Large intestine (tissue), 3 donors: ENCODE results near the gene MMAB. TPM values are rescaled to one million over a fixed set of nuclear protein-coding genes. Genes with fewer than 3 reads are reported as not detected.

ENCODE experiments used
- DNase-seq, 2 donors: peaks; one replicate each; pipeline versions ENCODE4 v3.0.0 to v3.0.0-alpha.2; 2013
- H3K27ac ChIP-seq: one replicate; pipeline ENCODE4 v1.5.1; 2013; ENCODE audit warnings: low read length
- H3K27me3 ChIP-seq: 2 replicates; pipeline ENCODE4 v1.6.1; 2013; ENCODE audit warnings: low read length; ENCODE audit not compliant: control insufficient read depth, insufficient read depth
- H3K36me3 ChIP-seq: 2 replicates; pipeline ENCODE4 v1.6.1; 2013; ENCODE audit warnings: low read length; ENCODE audit not compliant: control insufficient read depth, insufficient read depth
- H3K4me1 ChIP-seq: one replicate; pipeline ENCODE4 v1.6.1; 2013; ENCODE audit warnings: low read length; ENCODE audit not compliant: control insufficient read depth, insufficient read depth
- H3K4me3 ChIP-seq: one replicate; pipeline ENCODE4 v1.5.1; 2013; ENCODE audit warnings: low read length
- H3K9me3 ChIP-seq: one replicate; pipeline ENCODE4 v1.6.1; 2013; ENCODE audit warnings: mild to moderate bottlenecking, low read depth, low read length, moderate library complexity; ENCODE audit not compliant: control insufficient read depth
- WGBS: methylation state at CpG from one replicate; pipeline ENCODE4 v1.1.5; 2013; ENCODE audit warnings: low lambda C conversion rate; ENCODE audit not compliant: insufficient coverage; 5-methylcytosine and 5-hydroxymethylcytosine counted together
- polyA plus RNA-seq: library from polyadenylated mRNA; unstranded; fragments of 120-200 nt; gene quantifications from one replicate; pipeline ENCODE4 v1.2.1, GENCODE V29; 2013

MMAB gene
- polyA plus RNA-seq, 1 donor, result 30.3 TPM

DNA sequence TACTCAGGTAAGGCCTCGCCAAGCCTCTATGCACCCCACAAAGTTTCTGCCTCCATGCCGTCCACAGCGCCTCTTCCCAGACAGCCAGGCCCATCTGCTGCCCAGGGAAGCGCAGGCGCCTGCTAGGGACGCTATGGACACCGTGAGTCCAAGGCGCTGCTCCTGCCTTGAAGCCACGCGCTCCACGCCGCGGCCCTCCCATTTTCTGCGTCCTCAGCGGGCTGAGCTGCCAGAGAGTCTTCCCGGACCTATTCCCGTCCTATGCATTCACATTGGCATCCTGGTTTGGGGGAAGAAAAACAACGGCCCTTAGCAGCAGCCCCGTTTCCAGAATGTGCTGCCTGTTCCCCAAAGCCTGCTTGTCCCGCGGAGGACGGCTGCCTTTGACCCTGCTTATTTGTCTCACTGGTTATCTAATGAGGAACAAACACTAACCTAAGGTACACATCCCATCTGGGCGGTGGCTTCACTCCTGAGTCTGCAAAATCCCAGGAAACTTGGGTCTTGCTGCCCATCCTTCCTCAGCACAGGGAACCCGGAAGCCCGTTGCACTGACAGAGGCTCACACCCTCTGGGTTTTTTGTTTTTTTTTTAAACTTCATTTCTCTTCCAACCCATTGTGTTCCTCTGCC lies 38.0 kb downstream of the MMAB start:
- H3K27ac ChIP-seq, result no peak overlapping the region
- H3K27me3 ChIP-seq, result no peaks in the 10 kb centered on the region
- no peak for DNase-seq
- peaks cover 50% of the 10 kb centered on the region for H3K36me3 ChIP-seq
- 92% methylated on average over 2 of the region's 25 CpGs for WGBS
- H3K9me3 ChIP-seq, result no peaks in the 10 kb centered on the region
- no peak overlapping the region for H3K4me3 ChIP-seq
- no peaks in the 10 kb centered on the region for H3K4me1 ChIP-seq

DNA sequence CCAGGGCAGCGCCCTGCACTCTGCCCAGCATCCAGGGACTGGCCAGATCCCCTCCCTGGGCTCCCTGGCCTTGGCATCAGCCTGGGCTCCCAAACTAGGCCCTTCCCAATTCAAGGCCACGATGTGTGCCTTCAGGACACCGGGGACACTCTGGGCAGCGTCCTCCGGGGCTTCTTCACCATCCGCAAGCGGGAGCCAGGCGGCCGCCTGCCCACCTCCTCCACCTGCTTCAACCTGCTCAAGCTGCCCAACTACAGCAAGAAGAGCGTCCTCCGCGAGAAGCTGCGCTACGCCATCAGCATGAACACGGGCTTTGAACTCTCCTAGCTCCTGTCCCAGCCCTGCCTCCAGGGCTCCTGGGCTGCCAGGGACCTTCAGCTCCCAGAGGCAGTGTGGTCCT lies 38.8 kb downstream of the MMAB start:
- Histone ChIP-seq H3K36me3 (peaks cover 57% of the 10 kb centered on the region), H3K4me3 (no peak overlapping the region), H3K27me3 (no peaks in the 10 kb centered on the region), H3K9me3 (no peaks in the 10 kb centered on the region), H3K27ac (no peak overlapping the region), H3K4me1 (no peaks in the 10 kb centered on the region)
- no CpG with 5 or more reads among the region's 15 CpGs for WGBS
- DNase-seq, result no peak

DNA sequence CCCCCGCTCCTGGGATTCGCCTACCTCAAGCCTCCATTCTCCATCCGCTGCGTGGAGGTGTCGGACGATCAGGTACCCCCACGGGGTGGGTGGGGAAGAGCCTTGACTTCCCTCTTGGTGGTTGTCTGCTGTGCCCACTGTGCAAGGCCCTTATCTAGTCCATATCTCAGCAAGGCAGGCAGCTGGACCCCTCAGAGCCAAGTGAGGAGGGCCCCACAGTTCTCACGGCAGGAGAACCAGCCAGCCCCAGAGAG lies 39.9 kb downstream of the MMAB start:
- Histone ChIP-seq H3K36me3 (peaks cover 61% of the 10 kb centered on the region), H3K27me3 (no peaks in the 10 kb centered on the region)
- no CpG with 5 or more reads among the region's 8 CpGs for WGBS

DNA sequence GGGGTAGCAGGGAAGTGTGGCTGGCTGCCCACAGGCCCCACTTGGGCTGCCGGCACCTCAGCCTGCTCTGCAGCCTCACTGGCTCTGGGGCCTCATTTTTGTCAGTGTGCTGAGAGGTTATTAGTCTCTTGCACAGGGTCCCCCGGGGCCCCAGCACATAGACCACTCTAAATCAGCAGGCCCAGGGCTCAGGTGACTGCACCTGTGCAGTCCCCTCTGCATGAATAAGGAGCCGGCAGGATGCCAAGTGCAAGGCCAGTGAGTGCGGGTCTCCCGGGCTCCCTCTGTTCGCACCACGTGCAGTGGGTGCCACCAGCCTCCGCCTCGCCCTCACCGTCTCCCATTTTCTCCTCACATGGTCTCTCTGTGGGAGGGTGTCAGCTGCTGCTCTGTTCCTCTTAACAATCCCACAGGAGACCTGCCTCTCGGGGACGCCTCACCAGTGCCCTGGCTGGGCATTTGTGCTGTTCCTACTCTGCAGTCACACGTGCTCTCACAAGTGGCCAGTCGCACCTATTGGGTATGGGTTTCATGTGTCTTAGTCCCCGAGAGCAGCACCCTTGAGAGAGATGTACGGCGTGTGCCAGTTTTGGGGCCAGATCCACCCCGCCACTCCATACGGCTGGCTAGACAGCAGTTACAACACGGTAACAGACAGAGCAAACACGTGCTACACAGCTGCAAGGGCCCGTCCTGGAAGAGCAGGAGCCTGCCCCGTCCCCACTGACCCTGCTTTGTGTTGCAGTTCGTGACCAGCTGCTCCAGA lies 40.4 kb downstream of the MMAB start:
- Histone ChIP-seq H3K4me3 (no peak overlapping the region), H3K4me1 (no peaks in the 10 kb centered on the region), H3K27me3 (no peaks in the 10 kb centered on the region), H3K36me3 (peaks cover 64% of the 10 kb centered on the region), H3K27ac (no peak overlapping the region), H3K9me3 (no peaks in the 10 kb centered on the region)
- WGBS, result no CpG with 5 or more reads among the region's 24 CpGs
- no peak for DNase-seq

More for the DNA sequence above, 39.9 kb downstream of the MMAB start:
- H3K27ac ChIP-seq, result no peak overlapping the region
- DNase-seq, result no peak
- no peak overlapping the region for H3K4me3 ChIP-seq
- H3K4me1 ChIP-seq, result no peaks in the 10 kb centered on the region
- H3K9me3 ChIP-seq, result no peaks in the 10 kb centered on the region

DNA sequence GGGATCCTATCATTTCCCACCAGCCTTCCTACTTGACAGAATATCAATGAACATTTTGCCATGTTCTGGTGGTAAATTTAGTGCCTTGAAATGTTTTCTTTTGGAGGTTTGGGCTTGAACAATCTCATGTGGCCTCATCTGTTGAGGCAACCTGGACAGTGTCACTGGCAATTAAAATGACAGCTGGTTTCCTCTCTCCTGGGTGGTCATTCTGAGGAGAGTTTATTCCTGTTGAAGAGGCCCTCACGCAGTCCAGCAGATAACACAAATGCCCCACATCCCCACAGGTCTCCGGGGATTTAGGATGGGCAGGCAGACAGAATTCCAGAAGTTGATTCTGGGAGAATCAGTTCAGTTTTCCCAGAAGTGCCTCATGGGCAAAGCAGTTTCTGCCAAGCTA lies 41.9 kb downstream of the MMAB start:
- Histone ChIP-seq H3K4me3 (no peak overlapping the region), H3K27ac (no peak overlapping the region), H3K4me1 (no peaks in the 10 kb centered on the region), H3K27me3 (no peaks in the 10 kb centered on the region), H3K9me3 (no peaks in the 10 kb centered on the region), H3K36me3 (peaks cover 73% of the 10 kb centered on the region)
- no peak for DNase-seq
- no CpG with 5 or more reads among the region's 2 CpGs for WGBS

DNA sequence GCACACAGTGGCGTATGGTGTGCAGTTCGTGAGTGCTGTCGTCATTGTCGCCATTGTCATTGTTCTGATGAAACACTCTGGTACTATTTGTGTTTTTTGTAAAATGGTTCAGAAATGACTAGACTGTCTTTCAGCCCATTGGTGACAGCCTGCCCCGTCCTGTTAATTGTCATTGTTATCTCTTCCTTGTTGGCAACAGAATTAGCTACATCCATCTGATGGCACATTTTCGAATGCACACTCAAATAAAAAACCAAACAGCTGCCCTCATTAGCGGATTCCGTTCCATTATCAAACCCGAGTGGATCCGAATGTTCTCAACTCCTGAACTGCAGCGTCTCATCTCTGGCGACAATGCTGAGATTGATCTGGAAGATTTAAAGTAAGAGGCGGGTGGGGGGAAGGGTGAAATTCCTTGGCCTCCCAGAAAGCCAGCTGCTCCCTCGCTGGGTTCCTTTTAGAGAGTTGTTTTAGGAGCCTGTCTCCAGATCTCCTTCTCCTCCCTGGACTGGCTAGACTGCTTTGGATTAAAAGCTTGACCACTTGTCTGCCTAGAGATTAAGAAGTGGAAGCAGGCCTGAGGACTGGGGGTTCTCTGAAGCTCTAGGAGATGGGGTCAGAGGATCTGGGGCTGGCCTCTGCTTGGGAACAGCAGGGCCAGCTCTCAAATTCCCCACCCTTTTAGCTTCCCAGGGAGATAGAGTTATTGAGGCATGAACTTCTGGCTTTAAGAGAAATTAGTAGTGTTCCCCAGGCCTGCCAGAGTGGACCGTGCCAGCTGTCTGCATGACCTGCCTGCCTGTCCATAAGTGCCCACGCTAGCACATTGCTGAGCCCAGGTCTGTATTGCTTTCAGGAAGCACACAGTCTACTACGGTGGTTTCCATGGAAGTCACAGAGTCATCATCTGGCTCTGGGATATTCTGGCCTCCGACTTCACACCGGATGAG lies 43.3 kb downstream of the MMAB start:
- Histone ChIP-seq H3K27ac (no peak overlapping the region), H3K4me1 (no peaks in the 10 kb centered on the region), H3K9me3 (no peaks in the 10 kb centered on the region), H3K4me3 (no peak overlapping the region), H3K27me3 (no peaks in the 10 kb centered on the region), H3K36me3 (peaks cover 77% of the 10 kb centered on the region)
- WGBS, result 100% methylated on average over 1 of the region's 19 CpGs
- no peak for DNase-seq

DNA sequence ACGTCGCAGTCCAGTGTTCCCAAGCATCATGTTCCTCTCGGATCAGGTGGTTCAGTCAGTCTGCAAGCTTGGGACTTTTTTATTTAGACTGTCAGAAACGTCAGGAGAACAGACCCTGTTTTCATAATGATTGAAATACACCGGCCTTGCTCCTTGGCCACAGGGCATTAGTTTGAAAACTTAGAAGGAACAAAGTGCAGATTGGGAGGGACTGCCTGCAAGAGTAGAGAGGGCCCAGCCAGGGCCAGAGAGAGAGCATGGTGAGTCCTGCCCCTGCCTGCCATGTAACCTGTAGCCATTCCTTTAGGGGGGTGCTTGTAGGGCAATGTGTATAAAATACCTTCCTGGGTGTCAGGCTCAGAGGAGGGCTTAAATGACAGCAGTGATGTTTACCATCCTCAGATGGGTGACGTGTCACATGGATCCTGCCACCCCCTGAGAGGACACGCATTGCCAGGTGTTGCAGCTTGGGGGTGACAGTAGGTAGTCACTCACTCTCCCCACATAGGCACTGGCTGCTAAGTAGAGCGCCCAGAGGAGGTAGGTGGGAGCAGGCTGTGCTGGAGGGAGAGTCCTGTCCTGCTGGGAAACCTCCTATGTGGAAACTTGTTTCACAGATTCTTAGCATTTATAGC lies 45.7 kb downstream of the MMAB start:
- Histone ChIP-seq H3K27me3 (no peaks in the 10 kb centered on the region), H3K36me3 (peaks cover 80% of the 10 kb centered on the region), H3K4me1 (no peaks in the 10 kb centered on the region), H3K27ac (no peak overlapping the region), H3K4me3 (no peak overlapping the region), H3K9me3 (no peaks in the 10 kb centered on the region)
- DNase-seq, result no peak
- WGBS, result no CpG with 5 or more reads among the region's 8 CpGs

DNA sequence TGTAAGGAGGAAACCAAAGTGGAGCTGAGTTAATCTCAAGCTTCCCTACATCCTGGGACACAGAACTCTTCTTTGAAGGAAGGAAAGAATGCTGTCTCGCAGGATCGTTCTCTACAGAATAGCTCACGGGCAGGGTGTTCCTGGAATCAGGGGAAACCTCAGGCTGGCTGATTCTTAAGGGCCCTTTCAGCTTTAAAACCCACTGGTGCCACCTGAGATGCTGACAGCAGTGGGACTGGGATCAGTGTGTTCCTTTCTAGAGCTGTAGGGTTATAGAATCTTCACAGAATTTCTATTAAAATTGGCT lies 48.1 kb downstream of the MMAB start:
- DNase-seq, result no peak
- no CpG with 5 or more reads among the region's 3 CpGs for WGBS
- Histone ChIP-seq H3K9me3 (no peaks in the 10 kb centered on the region), H3K4me3 (no peak overlapping the region), H3K4me1 (no peaks in the 10 kb centered on the region), H3K36me3 (peaks cover 83% of the 10 kb centered on the region), H3K27ac (no peak overlapping the region), H3K27me3 (no peaks in the 10 kb centered on the region)

DNA sequence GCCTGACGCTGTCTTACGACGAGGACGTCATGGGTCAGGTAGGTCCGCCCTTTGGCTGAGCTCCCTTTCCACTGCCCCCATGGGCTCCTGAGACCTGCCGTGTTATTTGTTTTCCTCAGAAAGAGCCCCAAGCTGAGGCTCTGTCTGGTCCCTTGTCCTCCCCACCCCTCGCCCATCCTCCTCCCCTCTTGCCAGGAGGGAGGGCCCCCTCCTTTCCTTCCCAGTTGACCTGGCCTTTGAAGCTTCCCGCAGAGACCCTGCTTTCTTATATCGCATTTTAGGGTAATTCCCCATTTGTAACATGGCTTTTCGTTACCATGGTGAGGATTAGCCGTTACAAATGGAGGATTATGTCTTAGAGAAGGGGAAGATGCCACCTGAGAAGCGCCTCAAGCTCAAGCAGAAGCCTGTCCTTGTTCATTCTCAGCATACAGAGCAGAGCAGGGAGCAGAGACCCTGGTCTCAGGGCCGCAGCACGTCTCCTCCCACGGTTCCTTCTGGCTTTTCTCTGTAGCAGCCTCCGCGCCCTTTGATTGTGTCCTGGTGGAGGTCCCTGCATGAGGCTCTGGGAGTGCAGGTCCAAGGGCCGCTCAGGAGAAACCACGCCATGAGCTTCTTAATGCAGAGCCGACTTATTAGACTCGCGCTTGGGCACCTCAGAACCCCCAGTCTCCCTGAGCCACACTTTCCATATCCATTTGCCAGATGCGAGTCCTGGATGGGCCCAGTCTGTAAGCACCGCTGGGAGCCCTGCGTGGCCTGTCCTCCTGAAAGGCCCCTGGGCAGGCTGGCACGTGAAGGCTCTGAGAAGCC lies 48.6 kb downstream of the MMAB start:
- no CpG with 5 or more reads among the region's 26 CpGs for WGBS
- Histone ChIP-seq H3K4me1 (no peaks in the 10 kb centered on the region), H3K36me3 (peaks cover 83% of the 10 kb centered on the region), H3K27me3 (no peaks in the 10 kb centered on the region), H3K27ac (no peak overlapping the region), H3K9me3 (no peaks in the 10 kb centered on the region), H3K4me3 (no peak overlapping the region)
- DNase-seq, result no peak

DNA sequence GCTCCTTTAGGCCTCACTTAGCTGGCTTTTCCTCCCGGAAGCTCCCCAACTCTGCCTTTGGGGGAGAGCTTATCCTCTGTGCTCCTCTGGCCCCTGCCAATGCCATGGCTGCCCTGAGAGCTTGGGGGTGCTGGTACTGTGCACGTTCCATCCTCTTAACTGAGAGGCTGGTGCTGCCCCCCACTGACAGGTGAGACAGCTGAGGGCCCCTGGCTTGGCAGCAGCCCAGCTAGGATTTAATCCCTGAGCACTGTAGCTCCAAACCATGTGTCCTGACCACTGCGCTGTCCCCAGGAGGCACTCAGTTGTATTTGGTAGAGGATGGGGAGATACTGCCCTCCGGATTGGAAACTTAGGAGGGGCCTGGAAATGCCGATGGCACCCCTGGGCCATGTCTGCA lies 49.8 kb downstream of the MMAB start:
- WGBS, result no CpG with 5 or more reads among the region's 5 CpGs
- Histone ChIP-seq H3K36me3 (peaks cover 87% of the 10 kb centered on the region), H3K27me3 (no peaks in the 10 kb centered on the region), H3K9me3 (no peaks in the 10 kb centered on the region), H3K4me1 (no peaks in the 10 kb centered on the region), H3K27ac (no peak overlapping the region), H3K4me3 (no peak overlapping the region)
- DNase-seq, result no peak
